Measurements from ENCODE around the gene RBCK1.
"Not testable (repeated sequence)": the region's sequence is repeated elsewhere in the genome, so short reads cannot be mapped to it uniquely, and the experiment has no call there.

The RBCK1 gene

DNA sequence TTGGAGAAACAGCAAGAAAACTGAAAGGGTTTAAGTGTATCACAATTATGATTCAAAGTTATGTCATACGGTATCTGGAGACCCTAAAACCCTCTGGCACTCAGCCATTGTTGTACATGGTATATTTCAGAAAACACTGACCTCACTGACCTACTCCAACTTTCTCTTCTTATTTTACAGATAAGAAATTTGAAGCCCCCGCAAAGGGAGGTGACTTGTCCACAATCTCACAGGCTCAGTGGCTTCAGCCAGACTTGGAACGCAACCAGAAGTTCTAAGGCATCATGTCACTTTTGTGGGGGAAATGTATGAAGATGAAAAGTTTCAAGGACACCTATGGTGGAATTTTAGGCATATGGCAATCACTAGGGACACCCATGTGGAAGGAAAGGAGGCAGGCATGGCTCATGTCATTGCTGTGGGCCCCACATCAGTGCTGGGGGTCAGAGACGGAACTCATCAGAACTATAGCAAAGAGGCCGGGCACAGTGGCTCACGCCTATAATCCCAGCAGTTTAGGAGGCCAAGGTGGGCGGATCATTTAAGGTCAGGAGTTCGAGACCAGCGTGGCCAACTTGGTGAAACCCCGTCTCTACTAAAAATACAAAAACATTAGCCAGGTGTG is 32.7 kb upstream of the RBCK1 start:
- no peak for DNase-seq (ENCODE audit: low read depth, low spot score)

DNA sequence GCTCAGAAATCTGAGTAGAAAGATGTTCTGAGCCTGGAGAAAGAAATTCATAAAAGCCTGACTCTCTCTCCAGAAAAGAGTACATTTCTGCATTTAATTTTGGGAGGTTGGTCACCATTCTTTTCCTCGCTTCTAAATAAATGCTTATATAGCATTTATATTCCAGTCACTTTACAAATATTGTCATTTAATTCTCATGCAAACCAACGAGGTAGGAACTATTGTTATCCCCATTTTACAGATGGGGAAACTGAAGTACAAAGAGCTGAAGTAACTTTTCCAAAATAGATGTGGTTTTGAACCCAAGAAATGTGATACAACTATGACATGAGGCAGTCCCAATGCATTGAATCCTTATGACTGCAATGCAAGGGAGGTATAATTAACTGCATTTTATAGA is 32.0 kb upstream of the RBCK1 start:
- no peak for DNase-seq (ENCODE audit: low read depth, low spot score)

DNA sequence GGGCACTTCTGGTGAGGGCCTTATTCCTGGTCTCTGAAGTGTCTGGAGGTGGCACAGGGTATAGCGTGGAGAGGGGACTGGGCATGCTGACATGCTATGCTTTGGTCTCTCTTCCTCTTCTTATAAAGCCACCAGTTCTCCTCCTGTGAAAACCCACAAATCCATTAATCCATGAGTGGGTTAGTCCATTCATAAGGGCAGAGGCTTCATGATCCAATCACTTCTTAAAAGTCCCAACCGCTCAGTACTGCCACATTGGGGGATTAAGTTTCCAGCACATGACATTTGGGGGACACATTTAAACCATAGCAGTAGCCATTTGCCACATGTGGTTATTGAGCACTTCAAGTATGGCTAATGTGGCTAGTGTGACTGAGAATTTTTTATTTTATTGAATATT is 31.3 kb upstream of the RBCK1 start:
- no peak for DNase-seq (ENCODE audit: low read depth, low spot score)

DNA sequence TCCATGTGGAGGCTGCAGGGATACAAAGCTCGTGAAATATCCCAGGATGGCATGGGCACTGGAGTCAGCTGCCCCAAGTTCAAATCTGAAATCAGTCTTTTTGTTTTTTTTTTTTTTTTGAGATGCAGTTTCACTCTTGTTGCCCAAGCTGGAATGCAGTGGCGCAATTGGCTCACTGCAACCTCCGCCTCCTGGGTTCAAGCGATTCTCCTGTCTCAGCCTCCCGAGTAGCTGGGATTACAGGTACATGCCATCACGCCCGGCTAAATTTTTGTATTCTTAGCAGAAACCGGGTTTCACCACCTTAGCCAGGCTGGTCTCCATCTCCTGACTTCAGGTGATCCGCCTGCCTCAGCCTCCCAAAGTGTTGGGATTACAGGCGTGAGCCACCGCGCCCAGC is 30.5 kb upstream of the RBCK1 start:
- DNase-seq (ENCODE audit: low read depth, low spot score) = not testable (repeated sequence)

DNA sequence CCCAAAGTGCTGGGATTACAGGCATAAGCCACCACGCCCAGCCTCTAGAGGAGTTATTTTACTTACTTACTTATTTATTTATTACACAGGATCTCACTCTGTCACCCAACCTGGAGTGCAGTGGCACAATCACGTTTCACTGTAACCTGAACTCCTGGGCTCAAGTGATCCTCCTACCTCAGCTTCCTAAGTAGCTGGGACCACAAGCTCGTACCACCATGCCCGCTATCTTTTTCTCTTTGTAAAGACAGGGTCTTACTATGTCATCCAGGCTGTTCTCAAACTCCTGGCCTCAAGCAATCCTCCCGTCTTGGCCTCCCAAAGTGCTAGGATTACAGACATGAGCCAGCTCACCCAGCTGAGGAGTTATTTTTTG is 29.1 kb upstream of the RBCK1 start:
- no peak for DNase-seq (ENCODE audit: low read depth, low spot score)

DNA sequence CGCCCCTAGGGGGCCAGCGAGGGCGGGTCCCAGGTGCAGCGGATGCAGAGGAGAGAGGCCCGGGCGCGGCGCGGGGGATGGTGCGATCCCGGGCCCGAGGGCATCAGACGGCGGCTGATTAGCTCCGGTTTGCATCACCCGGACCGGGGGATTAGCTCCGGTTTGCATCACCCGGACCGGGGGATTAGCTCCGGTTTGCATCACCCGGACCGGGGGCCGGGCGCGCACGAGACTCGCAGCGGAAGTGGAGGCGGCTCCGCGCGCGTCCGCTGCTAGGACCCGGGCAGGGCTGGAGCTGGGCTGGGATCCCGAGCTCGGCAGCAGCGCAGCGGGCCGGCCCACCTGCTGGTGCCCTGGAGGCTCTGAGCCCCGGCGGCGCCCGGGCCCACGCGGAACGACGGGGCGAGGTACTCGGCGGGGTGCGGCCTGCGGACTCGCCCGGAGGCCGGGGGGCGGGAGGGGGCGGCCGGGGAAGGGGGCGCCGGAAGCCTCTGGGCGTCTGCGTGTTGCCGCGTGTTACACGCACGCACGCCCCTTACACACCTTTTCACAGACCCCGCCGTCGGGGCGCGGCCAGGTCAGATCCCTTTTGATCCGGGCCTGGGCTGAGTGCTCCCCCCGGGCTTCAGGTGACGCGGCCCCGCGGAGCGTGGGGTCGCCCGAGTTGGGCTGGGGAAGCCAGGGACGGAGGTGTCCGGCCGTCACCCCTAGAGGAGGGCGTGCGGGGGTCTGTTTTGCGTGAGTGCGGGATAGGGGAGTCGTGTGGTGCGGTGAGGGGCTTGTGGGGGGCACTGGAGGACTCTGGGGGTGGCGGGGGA is 27.1 kb upstream of the RBCK1 start:
- DNase-seq (ENCODE audit: low read depth, low spot score) = peak; percentile 60

DNA sequence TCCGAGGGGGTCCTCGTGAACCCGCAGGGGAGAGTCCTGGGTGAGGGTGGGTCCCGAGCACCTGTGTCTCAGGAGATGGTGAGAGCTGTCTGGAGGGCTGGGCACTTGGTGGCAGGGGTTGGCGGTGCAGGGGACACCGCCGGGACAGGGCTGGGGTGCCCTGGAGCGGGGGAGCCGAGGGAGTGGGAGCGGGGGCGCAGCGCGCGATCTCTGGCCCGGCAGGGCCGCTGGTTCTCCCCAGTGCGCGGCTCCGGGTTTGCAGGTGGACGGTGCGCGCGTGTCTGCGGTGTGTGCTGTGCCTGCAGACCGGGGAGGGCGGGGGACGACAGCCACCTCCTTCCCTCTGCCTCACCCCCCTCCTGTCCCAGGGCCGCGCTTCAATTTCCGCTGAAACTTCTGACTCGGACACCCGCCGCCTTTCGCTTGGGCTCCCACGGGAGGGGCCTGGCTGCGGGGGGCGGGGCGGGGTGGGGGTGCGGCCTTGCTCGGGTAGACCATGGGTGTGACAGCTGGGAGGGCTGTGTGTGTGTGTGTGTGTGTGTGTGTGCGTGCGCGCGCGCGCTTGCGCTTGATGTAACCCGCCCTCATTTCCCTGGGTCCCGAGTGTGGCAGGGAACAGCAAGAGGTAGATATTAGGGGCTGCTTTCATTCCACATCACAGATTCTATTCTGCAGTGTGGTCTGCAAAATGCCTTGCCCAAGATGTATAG is 26.4 kb upstream of the RBCK1 start:
- peak; percentile 51 for DNase-seq (ENCODE audit: low read depth, low spot score)

DNA sequence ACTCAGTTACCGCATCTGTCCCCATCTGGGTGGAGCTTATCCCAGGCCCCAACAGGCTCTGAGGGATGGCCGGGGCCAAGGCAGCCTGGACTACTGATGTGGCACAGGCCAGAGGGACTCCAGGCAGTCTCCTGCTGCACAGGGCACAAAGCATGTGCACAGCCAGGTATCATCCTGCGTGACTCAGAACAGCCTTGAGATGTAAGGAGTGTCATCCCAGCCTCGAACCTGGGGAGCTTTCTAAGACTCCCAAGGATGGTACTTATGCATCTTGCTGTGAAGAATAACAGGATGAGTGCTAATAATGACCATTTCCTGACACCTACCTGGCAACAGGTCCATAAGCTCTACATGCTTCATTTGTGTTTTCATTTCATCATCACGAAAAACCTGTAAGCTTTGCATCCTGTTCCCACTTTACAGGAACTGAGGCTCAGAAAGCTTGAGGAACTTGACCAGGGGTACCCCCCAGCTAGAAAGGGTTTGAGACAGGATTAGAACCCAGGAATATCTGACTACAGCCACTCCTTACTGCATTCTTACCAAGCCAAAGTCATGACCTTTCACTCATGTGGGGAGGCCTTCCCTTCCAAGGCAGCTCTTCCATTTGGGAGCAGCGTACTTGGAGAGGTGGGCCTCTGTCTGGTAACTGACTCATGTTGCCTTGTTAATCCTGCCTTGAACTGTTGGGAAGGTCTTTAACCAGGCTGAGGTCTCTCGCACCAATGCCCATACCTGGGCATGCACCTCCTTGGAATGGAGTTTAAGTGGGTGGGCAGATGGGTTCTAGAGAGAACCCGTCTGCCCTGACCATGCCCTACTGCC is 25.6 kb upstream of the RBCK1 start:
- no peak for DNase-seq (ENCODE audit: low read depth, low spot score)

DNA sequence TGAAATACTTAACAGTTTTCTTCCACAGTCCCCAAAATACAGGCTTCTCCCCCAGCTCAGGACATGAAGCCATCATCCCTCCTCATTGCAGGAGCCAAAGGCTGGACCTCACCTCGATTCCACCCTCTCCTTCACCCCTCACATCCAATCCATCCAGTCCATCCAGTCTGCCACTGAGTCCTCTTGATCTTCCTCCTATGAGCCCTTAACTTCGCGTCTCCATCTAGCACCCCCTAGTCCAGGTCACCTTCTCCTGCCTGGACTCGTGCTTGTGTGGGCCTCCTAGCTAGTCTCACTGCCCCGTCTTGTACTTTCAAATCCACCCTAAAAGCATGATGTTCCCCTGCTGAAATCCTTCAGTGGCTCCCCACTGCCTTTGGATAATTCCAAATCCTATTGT is 24.2 kb upstream of the RBCK1 start:
- no peak for DNase-seq (ENCODE audit: low read depth, low spot score)

DNA sequence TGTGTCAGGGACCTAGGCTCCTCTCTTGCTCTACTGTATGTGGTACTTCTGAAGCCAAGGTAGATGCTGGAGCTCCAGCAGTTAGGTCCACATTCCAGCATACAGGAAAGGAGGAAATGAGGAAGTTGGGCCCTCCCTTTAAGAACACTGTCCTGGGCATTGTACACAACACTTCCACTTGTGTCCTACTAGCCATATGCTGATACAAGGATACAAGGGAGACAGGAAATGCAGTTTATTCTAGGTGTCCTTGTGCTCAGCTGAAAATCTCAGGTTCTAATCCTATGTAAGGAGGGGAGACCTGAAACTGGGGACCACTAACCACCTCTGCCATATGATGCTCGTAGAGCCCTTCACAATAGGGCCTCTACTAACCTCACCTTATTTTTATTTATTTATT is 23.4 kb upstream of the RBCK1 start:
- DNase-seq (ENCODE audit: low read depth, low spot score) = no peak

DNA sequence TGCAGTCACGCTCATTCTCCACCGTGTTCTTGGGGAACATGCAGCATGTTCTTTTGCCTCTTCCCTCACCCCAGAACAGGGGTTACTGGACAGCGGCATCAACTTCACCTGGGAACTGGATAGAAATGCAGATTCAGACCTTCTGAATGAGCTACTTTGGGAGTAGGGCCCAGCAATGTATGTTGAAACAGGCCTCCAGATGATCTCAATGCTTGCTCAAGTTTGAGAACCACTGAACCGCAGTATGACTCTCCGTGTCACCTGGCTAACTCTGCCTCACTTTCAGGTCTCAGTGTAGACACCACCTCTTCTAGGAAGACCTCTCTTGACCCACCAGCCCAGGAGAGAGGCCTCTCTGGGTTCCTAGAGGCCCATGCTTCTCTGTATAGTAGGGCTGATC is 22.7 kb upstream of the RBCK1 start:
- no peak for DNase-seq (ENCODE audit: low read depth, low spot score)

DNA sequence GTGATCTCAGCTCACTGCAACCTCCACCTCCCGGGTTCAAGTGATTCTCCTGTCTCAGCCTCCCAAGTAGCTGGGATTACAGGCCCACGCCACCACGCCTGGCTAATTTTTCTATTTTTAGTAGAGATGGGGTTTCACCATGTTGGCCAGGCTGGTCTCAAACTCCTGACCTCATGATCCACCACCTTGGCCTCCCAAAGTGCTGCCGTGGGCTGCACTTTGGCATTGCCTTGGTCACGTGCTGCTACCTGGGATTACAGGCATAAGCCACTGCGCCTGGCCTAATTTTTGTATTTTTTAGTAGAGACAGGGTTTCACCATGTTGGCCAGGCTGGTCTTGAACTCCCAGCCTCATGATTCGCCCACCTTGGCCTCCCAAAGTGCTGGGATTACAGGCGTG is 21.5 kb upstream of the RBCK1 start:
- not testable (repeated sequence) for DNase-seq (ENCODE audit: low read depth, low spot score)

DNA sequence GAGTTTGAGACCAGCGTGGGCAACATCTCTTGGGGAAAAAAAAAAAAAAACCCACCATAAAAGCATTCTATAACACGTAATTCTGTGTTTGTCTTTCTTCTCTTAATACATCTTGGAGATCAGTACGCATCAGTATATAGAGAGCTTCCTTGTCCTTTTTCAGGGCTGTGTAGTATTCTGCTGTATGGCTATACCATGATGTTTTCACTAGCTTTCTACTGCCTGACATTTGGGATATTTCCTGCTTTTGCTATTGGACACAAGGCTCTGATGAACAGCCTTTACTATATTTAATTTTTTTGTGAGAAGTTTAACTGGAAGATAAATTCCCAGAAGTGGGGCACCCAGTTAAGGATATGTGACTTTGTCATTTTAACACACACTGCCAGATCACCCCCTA is 20.6 kb upstream of the RBCK1 start:
- DNase-seq (ENCODE audit: low read depth, low spot score) = no peak

DNA sequence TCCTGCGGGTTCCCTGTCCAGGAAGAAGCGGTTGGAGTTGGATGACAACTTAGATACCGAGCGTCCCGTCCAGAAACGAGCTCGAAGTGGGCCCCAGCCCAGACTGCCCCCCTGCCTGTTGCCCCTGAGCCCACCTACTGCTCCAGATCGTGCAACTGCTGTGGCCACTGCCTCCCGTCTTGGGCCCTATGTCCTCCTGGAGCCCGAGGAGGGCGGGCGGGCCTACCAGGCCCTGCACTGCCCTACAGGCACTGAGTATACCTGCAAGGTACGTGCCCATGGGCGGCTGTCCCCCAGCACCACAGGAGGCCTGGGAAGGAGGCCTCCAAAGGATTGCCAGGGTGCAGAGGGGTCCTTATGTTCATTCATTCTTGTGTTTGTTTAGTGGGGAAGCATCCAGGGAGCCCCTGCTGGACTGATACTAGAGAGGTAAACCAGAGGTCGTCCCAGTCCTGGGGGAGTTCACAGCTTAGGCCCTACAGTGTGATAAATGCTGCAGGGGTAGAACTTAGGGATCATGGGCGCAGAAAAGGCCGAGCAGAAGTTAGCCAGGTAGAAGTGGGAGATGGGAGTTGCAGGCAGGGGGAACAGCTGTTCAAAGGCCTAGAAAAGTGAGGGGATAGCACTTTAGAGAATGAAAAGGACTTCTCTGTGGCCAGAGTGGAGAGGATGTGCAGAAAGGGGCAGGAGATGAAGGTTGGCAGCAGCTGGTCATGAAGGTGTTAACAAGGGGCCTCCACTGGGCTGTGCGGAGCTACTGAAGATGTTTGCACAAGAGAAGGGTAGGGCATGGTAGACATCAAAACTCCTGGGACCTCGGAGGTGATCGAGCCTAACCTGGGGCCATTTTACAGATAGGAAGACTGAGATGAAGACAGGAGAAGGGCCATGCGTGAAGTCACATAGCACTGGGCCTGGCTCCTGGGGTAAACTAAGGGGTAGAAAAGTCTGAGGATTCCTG is 19.8 kb upstream of the RBCK1 start:
- no peak for DNase-seq (ENCODE audit: low read depth, low spot score)

DNA sequence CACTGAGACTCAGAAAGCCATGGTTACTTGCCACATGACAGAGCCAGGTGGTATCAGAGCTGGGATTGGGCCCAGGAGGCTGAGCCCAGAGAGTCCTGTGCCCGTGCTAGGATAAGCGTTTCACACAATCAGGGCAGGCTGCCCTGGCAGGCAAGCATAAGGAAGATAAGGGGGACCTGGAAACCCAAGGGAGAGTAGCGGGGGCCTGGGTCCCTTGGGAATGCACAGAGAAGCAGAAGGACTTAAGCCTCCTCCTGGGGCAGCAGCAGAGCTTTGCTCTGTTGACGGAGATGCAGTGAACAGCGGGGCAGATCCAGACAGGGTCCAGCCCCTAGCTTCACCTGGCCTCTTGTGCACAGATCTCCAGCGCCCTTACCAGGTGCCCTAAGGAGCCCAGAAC is 18.9 kb upstream of the RBCK1 start:
- DNase-seq (ENCODE audit: low read depth, low spot score) = no peak

DNA sequence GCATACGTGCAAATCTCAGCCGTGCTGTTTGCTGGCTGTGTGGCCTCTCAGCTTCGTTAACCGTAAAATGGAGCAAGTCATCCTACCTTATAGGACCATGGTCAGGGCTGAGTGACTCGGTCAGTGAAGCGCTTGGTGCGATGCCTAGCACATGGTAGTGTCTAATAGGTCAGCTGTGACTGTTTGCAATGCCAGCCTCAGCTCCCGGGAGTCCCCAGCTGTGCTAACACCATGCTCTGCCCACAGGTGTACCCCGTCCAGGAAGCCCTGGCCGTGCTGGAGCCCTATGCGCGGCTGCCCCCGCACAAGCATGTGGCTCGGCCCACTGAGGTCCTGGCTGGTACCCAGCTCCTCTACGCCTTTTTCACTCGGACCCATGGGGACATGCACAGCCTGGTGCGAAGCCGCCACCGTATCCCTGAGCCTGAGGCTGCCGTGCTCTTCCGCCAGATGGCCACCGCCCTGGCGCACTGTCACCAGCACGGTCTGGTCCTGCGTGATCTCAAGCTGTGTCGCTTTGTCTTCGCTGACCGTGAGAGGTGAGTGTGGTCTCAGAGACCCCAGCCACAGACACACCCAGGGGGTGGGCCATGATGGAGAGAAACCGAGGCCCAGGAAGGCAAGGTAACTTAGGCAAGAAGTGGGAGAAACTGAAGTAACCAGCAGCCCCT is 16.9 kb upstream of the RBCK1 start:
- DNase-seq (ENCODE audit: low read depth, low spot score) = no peak

DNA sequence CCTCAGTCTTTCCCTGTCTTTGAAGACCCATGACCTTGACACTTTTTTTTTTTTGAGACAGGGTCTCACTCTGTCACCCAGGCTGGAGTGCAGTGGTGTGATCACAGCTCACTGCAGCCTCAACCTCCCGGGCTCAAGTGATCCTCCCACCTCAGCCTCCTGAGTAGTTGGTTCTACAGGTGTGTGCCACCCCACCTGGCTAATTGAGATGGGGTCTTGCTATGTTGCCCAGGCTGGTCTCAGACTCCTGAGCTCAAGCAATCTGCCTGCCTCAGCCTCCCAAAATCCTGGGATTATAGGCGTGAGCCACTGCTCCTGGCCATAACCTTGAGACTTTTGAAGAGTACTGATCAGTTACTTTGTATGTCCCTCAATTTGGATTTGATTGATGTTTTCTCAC is 14.8 kb upstream of the RBCK1 start:
- DNase-seq (ENCODE audit: low read depth, low spot score) = not testable (repeated sequence)

DNA sequence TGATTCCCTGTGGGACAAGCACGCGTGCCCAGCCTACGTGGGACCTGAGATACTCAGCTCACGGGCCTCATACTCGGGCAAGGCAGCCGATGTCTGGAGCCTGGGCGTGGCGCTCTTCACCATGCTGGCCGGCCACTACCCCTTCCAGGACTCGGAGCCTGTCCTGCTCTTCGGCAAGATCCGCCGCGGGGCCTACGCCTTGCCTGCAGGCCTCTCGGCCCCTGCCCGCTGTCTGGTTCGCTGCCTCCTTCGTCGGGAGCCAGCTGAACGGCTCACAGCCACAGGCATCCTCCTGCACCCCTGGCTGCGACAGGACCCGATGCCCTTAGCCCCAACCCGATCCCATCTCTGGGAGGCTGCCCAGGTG is 11.9 kb upstream of the RBCK1 start:
- no peak for DNase-seq (ENCODE audit: low read depth, low spot score)

DNA sequence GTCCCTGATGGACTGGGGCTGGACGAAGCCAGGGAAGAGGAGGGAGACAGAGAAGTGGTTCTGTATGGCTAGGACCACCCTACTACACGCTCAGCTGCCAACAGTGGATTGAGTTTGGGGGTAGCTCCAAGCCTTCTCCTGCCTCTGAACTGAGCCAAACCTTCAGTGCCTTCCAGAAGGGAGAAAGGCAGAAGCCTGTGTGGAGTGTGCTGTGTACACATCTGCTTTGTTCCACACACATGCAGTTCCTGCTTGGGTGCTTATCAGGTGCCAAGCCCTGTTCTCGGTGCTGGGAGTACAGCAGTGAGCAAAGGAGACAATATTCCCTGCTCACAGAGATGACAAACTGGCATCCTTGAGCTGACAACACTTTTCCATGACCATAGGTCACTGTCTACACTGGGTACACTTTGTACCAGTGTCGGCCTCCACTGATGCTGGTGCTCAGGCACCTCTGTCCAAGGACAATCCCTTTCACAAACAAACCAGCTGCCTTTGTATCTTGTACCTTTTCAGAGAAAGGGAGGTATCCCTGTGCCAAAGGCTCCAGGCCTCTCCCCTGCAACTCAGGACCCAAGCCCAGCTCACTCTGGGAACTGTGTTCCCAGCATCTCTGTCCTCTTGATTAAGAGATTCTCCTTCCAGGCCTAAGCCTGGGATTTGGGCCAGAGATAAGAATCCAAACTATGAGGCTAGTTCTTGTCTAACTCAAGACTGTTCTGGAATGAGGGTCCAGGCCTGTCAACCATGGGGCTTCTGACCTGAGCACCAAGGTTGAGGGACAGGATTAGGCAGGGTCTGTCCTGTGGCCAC is 11.3 kb upstream of the RBCK1 start:
- no peak for DNase-seq (ENCODE audit: low read depth, low spot score)

Data from astrocyte of the hippocampus (primary cell).